Epithelial cell of proximal tubule (primary cell): ENCODE measurements around the gene CDH24. TPM values are rescaled to one million over a fixed set of nuclear protein-coding genes. Genes with fewer than 3 reads are reported as not detected.
"Not testable (repeated sequence)": the region's sequence is repeated elsewhere in the genome, so short reads cannot be mapped to it uniquely, and the experiment has no call there.

Source experiments
- DNase-seq: peaks from one replicate; pipeline ENCODE4 v3.0.0-alpha.2; 2011; ENCODE audit warnings: low read depth
- H3K4me3 ChIP-seq: 2 replicates; pipeline ENCODE4 v1.5.1; 2011; ENCODE audit warnings: low read depth, mild to moderate bottlenecking, low read length
- CTCF ChIP-seq: conservative IDR thresholded peaks from 2 replicates; pipeline ENCODE4 v1.5.1; 2012; ENCODE audit warnings: low read depth, mild to moderate bottlenecking, low read length
- total RNA-seq: library from RNA; depleted of rRNA; stranded (reverse); fragments of >200 nt; gene quantifications from 2 replicates; pipeline ENCODE4 v1.2.3, GENCODE V29; 2015

The CDH24 gene
- total RNA-seq, 1 donor from 2014 or later: 17.7 TPM

DNA sequence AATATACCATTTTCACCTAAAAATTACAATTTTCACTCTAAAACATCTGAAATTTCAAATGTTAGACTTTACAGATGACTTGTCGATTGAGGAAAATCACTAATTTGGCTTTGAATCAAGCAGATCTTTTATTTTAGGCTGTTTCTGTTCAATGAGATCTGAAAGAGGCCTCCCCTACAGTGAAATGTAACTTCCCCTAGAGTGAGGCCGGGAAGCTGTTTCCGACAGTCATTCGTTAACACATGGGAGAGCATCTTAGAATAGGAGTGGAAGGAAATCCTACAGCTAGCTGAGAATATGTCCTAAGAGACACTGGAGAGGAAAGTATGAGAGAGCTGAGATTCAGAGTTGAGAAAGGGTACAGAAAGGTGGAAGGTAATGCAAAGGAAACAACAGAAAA, 41.7 kb downstream of the CDH24 start:
- DNase-seq: no peak
- H3K4me3 ChIP-seq: no peak overlapping the region
- no peak for TF ChIP-seq CTCF

- not testable (repeated sequence) for H3K4me3 ChIP-seq, DNase-seq
These were observed 43.6 kb downstream of the CDH24 start for GRCh38 chr14:23013749-23014054.

GRCh38 chr14:23013054-23013748, 44.1 kb downstream of the CDH24 start:
- TF ChIP-seq CTCF: no peak
- H3K4me3 ChIP-seq: no peak overlapping the region
- DNase-seq: no peak

- H3K4me3 ChIP-seq: peak within 1 kb of the TSS; percentile 59
- no peak for DNase-seq
- no peak for TF ChIP-seq CTCF
These were observed 47.2 kb downstream of the CDH24 start, which contains the start of gene C14orf93 for GRCh38 chr14:23009939-23010726. Gene C14orf93, minus strand, starts transcription at chr14:23010143. Its CDS starts 11,120 bp downstream, at chr14:22999023.

GRCh38 chr14:23009483-23009938, 47.8 kb downstream of the CDH24 start:
- TF ChIP-seq CTCF: no peak
- DNase-seq: no peak

DNA sequence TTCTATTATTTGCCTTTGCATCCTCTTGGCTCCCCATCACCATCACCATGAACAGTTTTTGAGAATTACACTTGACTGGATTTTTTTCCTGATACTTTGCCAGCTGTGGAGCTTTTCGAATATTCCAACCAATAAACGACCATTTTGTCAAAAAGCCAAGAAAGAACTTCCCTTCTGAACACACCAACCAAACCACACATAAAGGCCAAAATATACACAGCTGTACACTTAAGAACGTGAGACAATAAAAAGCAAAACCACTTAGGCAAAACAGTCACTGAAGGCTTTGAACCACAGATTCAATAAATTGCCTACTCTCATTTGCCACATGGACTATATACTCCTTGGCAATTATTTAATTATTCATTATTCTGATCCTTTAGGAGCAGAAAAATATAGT, 48.5 kb downstream of the CDH24 start:
- no peak for TF ChIP-seq CTCF
- no peak for DNase-seq
- no peak overlapping the region for H3K4me3 ChIP-seq

More at GRCh38 chr14:23009483-23009938, 47.8 kb downstream of the CDH24 start:
- H3K4me3 ChIP-seq: peak overlapping the region; percentile 59

GRCh38 chr14:23006544-23007419, 50.5 kb downstream of the CDH24 start:
- H3K4me3 ChIP-seq: peak overlapping the region; percentile 84
- peak; percentile 18 for TF ChIP-seq CTCF
- peak; percentile 75 for DNase-seq
